ENCODE measurements around the gene TSC1. TPM values are rescaled to one million over a fixed set of nuclear protein-coding genes. Genes with fewer than 3 reads are reported as not detected.

The TSC1 gene
- total RNA-seq, 1 experiment from 2014 or later, result 53.5 TPM

DNA sequence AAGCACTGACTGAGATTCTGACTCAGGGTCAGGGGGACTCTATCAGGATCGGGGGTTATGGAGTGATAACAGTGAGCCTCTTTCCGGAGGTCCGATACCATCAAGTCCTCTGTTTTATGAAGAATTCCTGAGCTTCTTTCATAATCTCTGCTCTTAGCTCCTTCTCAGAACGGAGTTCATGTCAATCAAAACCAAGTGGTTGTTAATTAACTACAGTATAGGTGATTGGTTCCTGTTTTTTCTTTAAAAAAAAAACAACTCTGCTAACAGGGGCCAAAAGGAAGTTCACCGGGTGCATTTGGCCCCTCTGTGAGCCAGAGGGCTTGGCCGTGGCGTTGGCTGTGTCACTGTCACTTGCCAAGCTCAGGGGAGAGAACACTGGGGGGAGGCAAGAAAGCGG lies 38.0 kb upstream of the TSC1 start:
- Histone ChIP-seq H3K27me3 (replicated peaks; ENCODE audit: control insufficient read depth, insufficient read depth, low read length) (no peaks in the 10 kb centered on the region), H3K9me3 (no peaks in the 10 kb centered on the region), H3K4me1 (peaks cover 19% of the 10 kb centered on the region), H3K36me3 (ENCODE audit: control insufficient read depth, insufficient read depth, low read length) (no peaks in the 10 kb centered on the region), H3K4me3 (ENCODE audit: low read depth, low read length) (no peak overlapping the region)
- intact Hi-C loops (cut with micrococcal nuclease; ENCODE audit: unreplicated experiment), result no loop called here
- CTCF ChIA-PET, result interaction anchor here (0.6 to 0.8 kb wide), 2 partner anchors 10 to 40 kb away, joined by 3 to 5 read pairs; no protein-coding TSS in a partner anchor
- Mint-ChIP-seq H3K4me1 (ENCODE audit: low read depth, unreplicated experiment) (peaks cover 14% of the 10 kb centered on the region), H3K4me3 (ENCODE audit: unreplicated experiment) (peak overlapping the region; percentile 40), H3K9me3 (ENCODE audit: unreplicated experiment) (no peaks in the 10 kb centered on the region), H3K27ac (ENCODE audit: unreplicated experiment) (no peak overlapping the region), H3K36me3 (ENCODE audit: insufficient read depth, unreplicated experiment) (no peaks in the 10 kb centered on the region), H3K27me3 (ENCODE audit: insufficient read depth, unreplicated experiment) (peaks cover 3% of the 10 kb centered on the region)
- no TSS peak for BruUV-seq (replicated peaks)
- TF ChIP-seq, protein P1, sequence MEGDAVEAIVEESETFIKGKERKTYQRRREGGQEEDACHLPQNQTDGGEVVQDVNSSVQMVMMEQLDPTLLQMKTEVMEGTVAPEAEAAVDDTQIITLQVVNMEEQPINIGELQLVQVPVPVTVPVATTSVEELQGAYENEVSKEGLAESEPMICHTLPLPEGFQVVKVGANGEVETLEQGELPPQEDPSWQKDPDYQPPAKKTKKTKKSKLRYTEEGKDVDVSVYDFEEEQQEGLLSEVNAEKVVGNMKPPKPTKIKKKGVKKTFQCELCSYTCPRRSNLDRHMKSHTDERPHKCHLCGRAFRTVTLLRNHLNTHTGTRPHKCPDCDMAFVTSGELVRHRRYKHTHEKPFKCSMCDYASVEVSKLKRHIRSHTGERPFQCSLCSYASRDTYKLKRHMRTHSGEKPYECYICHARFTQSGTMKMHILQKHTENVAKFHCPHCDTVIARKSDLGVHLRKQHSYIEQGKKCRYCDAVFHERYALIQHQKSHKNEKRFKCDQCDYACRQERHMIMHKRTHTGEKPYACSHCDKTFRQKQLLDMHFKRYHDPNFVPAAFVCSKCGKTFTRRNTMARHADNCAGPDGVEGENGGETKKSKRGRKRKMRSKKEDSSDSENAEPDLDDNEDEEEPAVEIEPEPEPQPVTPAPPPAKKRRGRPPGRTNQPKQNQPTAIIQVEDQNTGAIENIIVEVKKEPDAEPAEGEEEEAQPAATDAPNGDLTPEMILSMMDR (IDR thresholded peaks at IDR 0.05; ENCODE audit: insufficient read depth in 1 of 2, low read depth in 1 of 2, low read length in 1 of 2, severe bottlenecking in 1 of 2, unreplicated experiment in 1 of 2), result no peak
- POLR2A ChIA-PET, result interaction anchor here (0.7 kb wide), 2 partner anchors 38 to 48 kb away, joined by 8 to 13 read pairs; partner anchors contain the start of gene GTF3C5
- no peak for DNase-seq

DNA sequence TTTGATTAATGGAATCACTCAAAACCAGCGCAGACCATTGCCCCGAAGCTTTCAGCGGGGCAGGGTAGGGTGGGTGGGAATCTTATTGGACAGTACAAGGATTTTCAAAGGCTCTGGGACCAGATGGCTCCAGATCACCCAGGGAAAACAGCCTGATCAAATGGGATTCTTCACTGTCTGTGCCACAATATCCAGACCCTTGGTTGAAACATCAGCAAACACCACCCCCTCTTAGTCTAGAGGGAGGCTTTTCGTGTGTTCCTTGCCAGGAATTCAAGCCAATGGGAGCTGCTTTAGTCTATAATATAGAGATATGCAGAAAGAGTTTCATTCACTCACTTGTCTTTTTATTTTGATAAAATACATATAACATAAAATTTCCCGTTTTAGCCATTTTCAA lies 35.7 kb upstream of the TSC1 start:
- H3K4me1 Mint-ChIP-seq (ENCODE audit: low read depth, unreplicated experiment), result peaks cover 14% of the 10 kb centered on the region
- ChIA-PET CTCF (no interaction called here), POLR2A (no interaction called here)
- peaks cover 3% of the 10 kb centered on the region for H3K27me3 Mint-ChIP-seq (ENCODE audit: insufficient read depth, unreplicated experiment)
- H3K9me3 Mint-ChIP-seq (ENCODE audit: unreplicated experiment), result no peaks in the 10 kb centered on the region
- H3K27ac Mint-ChIP-seq (ENCODE audit: unreplicated experiment), result no peak overlapping the region
- H3K27me3 ChIP-seq (replicated peaks; ENCODE audit: control insufficient read depth, insufficient read depth, low read length), result no peaks in the 10 kb centered on the region
- BruUV-seq (replicated peaks), result no TSS peak
- no peaks in the 10 kb centered on the region for H3K36me3 ChIP-seq (ENCODE audit: control insufficient read depth, insufficient read depth, low read length)
- TF ChIP-seq, protein P1 (IDR thresholded peaks at IDR 0.05; ENCODE audit: insufficient read depth in 1 of 2, low read depth in 1 of 2, low read length in 1 of 2, severe bottlenecking in 1 of 2, unreplicated experiment in 1 of 2), result no peak
- no peak overlapping the region for H3K4me3 Mint-ChIP-seq (ENCODE audit: unreplicated experiment)
- H3K9me3 ChIP-seq, result no peaks in the 10 kb centered on the region
- no peaks in the 10 kb centered on the region for H3K36me3 Mint-ChIP-seq (ENCODE audit: insufficient read depth, unreplicated experiment)
- H3K4me3 ChIP-seq (ENCODE audit: low read depth, low read length), result no peak overlapping the region
- DNase-seq, result no peak
- intact Hi-C loops (cut with micrococcal nuclease; ENCODE audit: unreplicated experiment), result no loop called here
- peaks cover 23% of the 10 kb centered on the region for H3K4me1 ChIP-seq

DNA sequence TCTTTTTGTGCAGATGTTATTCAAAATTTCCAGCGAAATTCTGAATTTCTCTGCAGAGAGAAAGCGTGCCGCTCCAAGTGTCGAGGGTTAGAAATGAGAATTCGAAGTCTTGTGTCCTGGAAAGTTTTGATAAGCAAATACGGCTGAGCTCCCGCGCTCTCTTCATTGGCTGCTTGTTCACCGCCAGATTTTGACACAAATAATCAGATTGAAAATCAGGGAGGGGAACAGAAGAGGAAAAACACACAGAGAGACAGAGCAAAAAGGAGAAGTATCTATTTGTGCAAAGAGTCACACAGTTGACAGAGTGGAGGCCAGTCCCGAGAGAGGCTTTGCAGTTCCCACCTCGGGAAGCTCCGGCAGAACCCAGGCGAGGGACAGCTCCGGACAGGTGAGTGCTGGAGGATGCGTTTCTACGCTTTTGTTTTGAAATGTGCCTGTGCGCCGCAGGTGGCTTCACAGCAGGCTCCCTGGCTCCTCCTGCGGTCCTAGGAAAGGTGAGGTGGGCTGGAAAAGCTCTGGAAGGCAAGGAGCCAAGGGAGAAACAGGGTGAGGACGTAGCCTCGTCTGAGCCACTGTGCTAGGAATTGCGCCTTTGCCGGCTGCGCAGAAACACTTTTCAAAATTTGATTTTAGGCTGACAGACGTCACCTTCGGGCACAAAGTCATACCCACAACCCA lies 34.2 kb upstream of the TSC1 start, which contains the start of gene GFI1B:
Gene GFI1B (plus strand): TSS at position 244 of the 681 bp plus-strand sequence. CDS start 7,985 bp downstream, outside the sequence.
- Histone ChIP-seq H3K36me3 (ENCODE audit: control insufficient read depth, insufficient read depth, low read length) (no peaks in the 10 kb centered on the region), H3K4me3 (ENCODE audit: low read depth, low read length) (no peak within 1 kb of the TSS), H3K4me1 (peaks cover 23% of the 10 kb centered on the region), H3K9me3 (no peaks in the 10 kb centered on the region), H3K27me3 (replicated peaks; ENCODE audit: control insufficient read depth, insufficient read depth, low read length) (no peaks in the 10 kb centered on the region)
- peak within 1 kb of the TSS; percentile 30 for H3K4me3 Mint-ChIP-seq (ENCODE audit: unreplicated experiment)
- CTCF ChIA-PET, result interaction anchor here (1.7 to 1.9 kb wide), 2 partner anchors 44 to 52 kb away, joined by 6 to 7 read pairs; partner anchors contain the start of gene GTF3C5
- H3K36me3 Mint-ChIP-seq (ENCODE audit: insufficient read depth, unreplicated experiment), result no peaks in the 10 kb centered on the region
- no TSS peak for BruUV-seq (replicated peaks)
- H3K9me3 Mint-ChIP-seq (ENCODE audit: unreplicated experiment), result no peaks in the 10 kb centered on the region
- DNase-seq, result peak in 1 of 2 experiments; percentile 23
- POLR2A ChIA-PET, result no interaction called here
- TF ChIP-seq, protein P1 (IDR thresholded peaks at IDR 0.05; ENCODE audit: insufficient read depth in 1 of 2, low read depth in 1 of 2, low read length in 1 of 2, severe bottlenecking in 1 of 2, unreplicated experiment in 1 of 2), result no peak
- intact Hi-C loops (cut with micrococcal nuclease; ENCODE audit: unreplicated experiment), result no loop called here
- peaks cover 3% of the 10 kb centered on the region for H3K27me3 Mint-ChIP-seq (ENCODE audit: insufficient read depth, unreplicated experiment)
- H3K27ac Mint-ChIP-seq (ENCODE audit: unreplicated experiment), result peak within 1 kb of the TSS; percentile 58
- H3K4me1 Mint-ChIP-seq (ENCODE audit: low read depth, unreplicated experiment), result peaks cover 14% of the 10 kb centered on the region

Data from Caco-2 (cell line).